Neural progenitor cell (in vitro differentiated cells): ENCODE results near the gene GAS2L1. TPM values are rescaled to one million over a fixed set of nuclear protein-coding genes. Genes with fewer than 3 reads are reported as not detected.

Experiments used
- DNase-seq: peaks from one replicate; pipeline ENCODE4 v3.0.0-alpha.2; 2016; ENCODE audit warnings: low spot score
- H2AFZ ChIP-seq: fragments of 200-600 bp; sonication (generic); replicated peaks from 2 replicates; pipeline ENCODE4 v1.6.1; 2016; ENCODE audit warnings: antibody characterized with exemption
- H3F3A ChIP-seq: fragments of 200-600 bp; sonication (generic); 2 replicates; pipeline ENCODE4 v1.6.1; 2016; ENCODE audit warnings: antibody characterized with exemption, low read depth
- H3K27ac ChIP-seq: fragments of 200-600 bp; sonication (generic); 2 replicates; pipeline ENCODE4 v1.5.1; 2016; ENCODE audit warnings: mild to moderate bottlenecking
- H3K27me3 ChIP-seq: fragments of 200-600 bp; sonication (generic); 2 replicates; pipeline ENCODE4 v1.6.1; 2016; ENCODE audit warnings: mild to moderate bottlenecking, moderate library complexity
- H3K36me3 ChIP-seq: fragments of 200-600 bp; sonication (generic); 2 replicates; pipeline ENCODE4 v1.5.1; 2016
- H3K4me1 ChIP-seq: fragments of 200-600 bp; sonication (generic); 2 replicates; pipeline ENCODE4 v1.6.1; 2016; ENCODE audit warnings: mixed run types
- H3K4me2 ChIP-seq: fragments of 200-600 bp; sonication (generic); 2 replicates; pipeline ENCODE4 v1.6.1; 2016
- H3K4me3 ChIP-seq: fragments of 200-600 bp; sonication (generic); 2 replicates; pipeline ENCODE4 v1.5.1; 2016
- H3K79me2 ChIP-seq: fragments of 200-600 bp; sonication (generic); 2 replicates; pipeline ENCODE4 v1.6.1; 2016; ENCODE audit warnings: low read depth
- H3K9ac ChIP-seq: fragments of 200-600 bp; sonication (generic); 2 replicates; pipeline ENCODE4 v1.6.1; 2016
- H3K9me3 ChIP-seq: fragments of 200-600 bp; sonication (generic); 2 replicates; pipeline ENCODE4 v1.5.1; 2016; ENCODE audit warnings: low read depth
- H4K20me1 ChIP-seq: fragments of 200-600 bp; sonication (generic); 2 replicates; pipeline ENCODE4 v1.6.1; 2016; ENCODE audit warnings: low read depth
- H3K27ac Mint-ChIP-seq: 3 replicates; pipeline ENCODE4 v1.8.0; 2021; ENCODE audit warnings: mixed read lengths
- H3K27me3 Mint-ChIP-seq: 2 replicates; pipeline ENCODE4 v1.8.0; 2022; ENCODE audit warnings: low read depth, mild to moderate bottlenecking, inconsistent platforms, moderate library complexity, mixed read lengths; ENCODE audit not compliant: insufficient read depth
- H3K36me3 Mint-ChIP-seq: 3 replicates; pipeline ENCODE4 v1.8.0; 2021; ENCODE audit warnings: mixed read lengths
- H3K4me1 Mint-ChIP-seq: 3 replicates; pipeline ENCODE4 v1.8.0; 2021; ENCODE audit warnings: mixed read lengths
- H3K4me3 Mint-ChIP-seq: 3 replicates; pipeline ENCODE4 v1.8.0; 2021; ENCODE audit warnings: mild to moderate bottlenecking, moderate library complexity, mixed read lengths
- H3K9me3 Mint-ChIP-seq: 3 replicates; pipeline ENCODE4 v1.8.0; 2020; ENCODE audit warnings: mixed read lengths
- CTCF ChIP-seq: fragments of 200-600 bp; sonication (generic); IDR thresholded peaks from 2 replicates; pipeline ENCODE4 v1.5.1; 2017; ENCODE audit warnings: antibody characterized with exemption, mild to moderate bottlenecking
- EZH2 ChIP-seq: fragments of 200-600 bp; sonication (generic); IDR thresholded peaks from 2 replicates; pipeline ENCODE4 v1.6.1; 2017; ENCODE audit warnings: antibody characterized with exemption, mild to moderate bottlenecking, moderate library complexity
- EZH2phosphoT487 ChIP-seq: fragments of 200-600 bp; sonication (generic); IDR thresholded peaks from 2 replicates; pipeline ENCODE4 v1.6.1; 2017; ENCODE audit warnings: antibody characterized with exemption
- total RNA-seq: library from RNA; depleted of rRNA; stranded (reverse); fragments of >200 nt; gene quantifications from 2 replicates; pipeline ENCODE4 v1.2.3, GENCODE V29; 2015; ENCODE audit warnings: low replicate concordance

GAS2L1 gene
- total RNA-seq, 1 donor from 2014 or later, result 0.95 TPM

GRCh38 chr22:29346659-29347058 lies 40.2 kb downstream of the GAS2L1 start:
- no peaks in the 10 kb centered on the region for H3K36me3 ChIP-seq
- no peaks in the 10 kb centered on the region for H3K79me2 ChIP-seq
- H4K20me1 ChIP-seq, result peaks cover 9% of the 10 kb centered on the region
- no peak overlapping the region for H3K27ac Mint-ChIP-seq
- peaks cover 6% of the 10 kb centered on the region for H3K4me1 ChIP-seq
- H3K9me3 Mint-ChIP-seq, result no peaks in the 10 kb centered on the region
- DNase-seq, result no peak
- no peak overlapping the region for H3K4me3 ChIP-seq
- H3K4me1 Mint-ChIP-seq, result peaks cover 13% of the 10 kb centered on the region
- no peaks in the 10 kb centered on the region for H3K27me3 ChIP-seq
- no peak overlapping the region for H2AFZ ChIP-seq
- no peak for TF ChIP-seq CTCF
- TF ChIP-seq EZH2, result no peak
- no peak for TF ChIP-seq EZH2phosphoT487
- H3K36me3 Mint-ChIP-seq, result peaks cover 22% of the 10 kb centered on the region
- no peaks in the 10 kb centered on the region for H3K9me3 ChIP-seq
- no peaks in the 10 kb centered on the region for H3F3A ChIP-seq
- peak overlapping the region; percentile 22 for H3K4me2 ChIP-seq
- H3K27ac ChIP-seq, result no peak overlapping the region
- peaks cover 7% of the 10 kb centered on the region for H3K27me3 Mint-ChIP-seq
- no peak overlapping the region for H3K4me3 Mint-ChIP-seq
- H3K9ac ChIP-seq, result peak overlapping the region; percentile 32

DNA sequence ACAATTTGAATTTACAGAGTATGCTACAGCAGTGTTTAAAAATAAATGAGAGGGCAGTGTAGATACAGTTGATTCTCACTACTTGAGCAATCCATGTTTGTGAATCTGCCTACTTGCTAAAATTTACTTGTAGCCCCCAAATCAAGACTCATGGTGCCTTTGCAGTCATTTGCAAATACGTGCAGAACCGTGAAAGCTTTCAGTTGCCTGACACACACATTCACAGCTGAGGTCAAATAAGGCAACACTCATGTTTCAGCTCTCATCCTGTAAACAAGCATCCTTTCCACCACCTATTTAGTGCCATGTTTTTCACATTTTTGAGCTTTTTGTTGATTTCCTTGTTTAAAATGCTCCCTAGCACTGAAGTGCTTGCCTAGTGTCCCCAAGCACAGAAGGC lies 41.6 kb downstream of the GAS2L1 start:
- TF ChIP-seq EZH2phosphoT487 (no peak), EZH2 (no peak), CTCF (no peak)
- Histone ChIP-seq H3K27me3 (no peaks in the 10 kb centered on the region), H3K9me3 (no peaks in the 10 kb centered on the region), H3K27ac (no peak overlapping the region), H3K36me3 (no peaks in the 10 kb centered on the region), H4K20me1 (peaks cover 9% of the 10 kb centered on the region), H2AFZ (no peak overlapping the region), H3K4me2 (no peak overlapping the region), H3K4me1 (peaks cover 6% of the 10 kb centered on the region), H3K9ac (no peak overlapping the region), H3K4me3 (no peak overlapping the region), H3K79me2 (no peaks in the 10 kb centered on the region), H3F3A (no peaks in the 10 kb centered on the region)
- Mint-ChIP-seq H3K4me1 (peaks cover 10% of the 10 kb centered on the region), H3K27ac (no peak overlapping the region), H3K4me3 (no peak overlapping the region), H3K9me3 (no peaks in the 10 kb centered on the region), H3K27me3 (peaks cover 4% of the 10 kb centered on the region), H3K36me3 (peaks cover 17% of the 10 kb centered on the region)
- DNase-seq, result no peak

GRCh38 chr22:29348956-29349355 lies 42.5 kb downstream of the GAS2L1 start:
- Histone ChIP-seq H3K36me3 (no peaks in the 10 kb centered on the region), H3K4me3 (no peak overlapping the region), H3K27ac (no peak overlapping the region), H3K9me3 (no peaks in the 10 kb centered on the region), H3K4me1 (peaks cover 6% of the 10 kb centered on the region), H3K4me2 (no peak overlapping the region), H3K9ac (no peak overlapping the region), H4K20me1 (peaks cover 9% of the 10 kb centered on the region), H3K79me2 (no peaks in the 10 kb centered on the region), H3K27me3 (no peaks in the 10 kb centered on the region), H2AFZ (no peak overlapping the region), H3F3A (no peaks in the 10 kb centered on the region)
- no peak for TF ChIP-seq CTCF
- TF ChIP-seq EZH2, result no peak
- no peak for TF ChIP-seq EZH2phosphoT487
- H3K4me1 Mint-ChIP-seq, result peaks cover 9% of the 10 kb centered on the region
- H3K4me3 Mint-ChIP-seq, result no peak overlapping the region
- H3K36me3 Mint-ChIP-seq, result peaks cover 19% of the 10 kb centered on the region
- no peaks in the 10 kb centered on the region for H3K9me3 Mint-ChIP-seq
- DNase-seq, result no peak
- H3K27me3 Mint-ChIP-seq, result peaks cover 3% of the 10 kb centered on the region
- no peak overlapping the region for H3K27ac Mint-ChIP-seq
